NCI-H2171 treated with DMSO at 0.1 percent for 48 hours (cell line): ENCODE measurements around the gene GNA12.
A peak's percentile ranks its signal among the peaks of the same experiment; 100 is the strongest.
"Not testable (repeated sequence)": the region's sequence is repeated elsewhere in the genome, so short reads cannot be mapped to it uniquely, and the experiment has no call there.

Source experiments
- DNase-seq: peaks from one replicate; lab custom pipeline; 2025; lab: John Stamatoyannopoulos, UW

The GNA12 gene

GRCh38 chr7:2864999-2865670, 21.0 kb upstream of the GNA12 start:
- DNase-seq, result peak; percentile 80

- no peak for DNase-seq
Observed at GRCh38 chr7:2864204-2864985, 20.3 kb upstream of the GNA12 start.

- no peak for DNase-seq
Observed at GRCh38 chr7:2863461-2864066, 19.5 kb upstream of the GNA12 start.

GRCh38 chr7:2862831-2863361, 18.8 kb upstream of the GNA12 start:
- no peak for DNase-seq

- no peak for DNase-seq
Observed at GRCh38 chr7:2861509-2861908, 17.4 kb upstream of the GNA12 start.

GRCh38 chr7:2860627-2861133, 16.6 kb upstream of the GNA12 start:
- peak; percentile 66 for DNase-seq

GRCh38 chr7:2859952-2860351, 15.8 kb upstream of the GNA12 start:
- DNase-seq, result no peak

- DNase-seq, result no peak
Observed at GRCh38 chr7:2858621-2859020, 14.5 kb upstream of the GNA12 start.

- no peak for DNase-seq
Observed at GRCh38 chr7:2856388-2857169, 12.5 kb upstream of the GNA12 start.

- DNase-seq, result no peak
Observed at GRCh38 chr7:2855386-2855785, 11.3 kb upstream of the GNA12 start.

- not testable (repeated sequence) for DNase-seq
Observed at GRCh38 chr7:2853552-2853951, 9.4 kb upstream of the GNA12 start.

- no peak for DNase-seq
Observed at GRCh38 chr7:2853147-2853546, 9.0 kb upstream of the GNA12 start.

GRCh38 chr7:2851497-2851896, 7.4 kb upstream of the GNA12 start:
- DNase-seq, result no peak

- no peak for DNase-seq
Observed at GRCh38 chr7:2849941-2850766, 6.0 kb upstream of the GNA12 start.

- DNase-seq, result no peak
Observed at GRCh38 chr7:2845034-2845592, 1.0 kb upstream of the GNA12 start.

- peak; percentile 21 for DNase-seq
Observed at GRCh38 chr7:2843711-2844152, 376 bp downstream of the GNA12 start.

GRCh38 chr7:2843191-2843685, 870 bp downstream of the GNA12 start:
- no peak for DNase-seq

GRCh38 chr7:2841907-2842306, 2.2 kb downstream of the GNA12 start:
- no peak for DNase-seq

- DNase-seq, result no peak
Observed at GRCh38 chr7:2840458-2840857, 3.6 kb downstream of the GNA12 start.

- peak; percentile 28 for DNase-seq
Observed at GRCh38 chr7:2838873-2839578, 5.1 kb downstream of the GNA12 start.
